ENCODE results near the gene ASAP3. TPM values are rescaled to one million over a fixed set of nuclear protein-coding genes. Genes with fewer than 3 reads are reported as not detected.

Gene ASAP3
- total and polyA plus RNA-seq, 2 of the 13 experiments (the other 11 are each of a cell fraction or from before 2014, with no cell fraction given) = 32.6 to 37.0 TPM

- no peak overlapping the region for H3K9ac ChIP-seq (ENCODE audit: insufficient read depth, low read depth, low read length)
- intact Hi-C loops (cut with micrococcal nuclease; ENCODE audit: unreplicated experiment) = no loop called here
- no peaks in the 10 kb centered on the region for H3K79me2 ChIP-seq (ENCODE audit: insufficient read depth, low read length)
- H3K27ac ChIP-seq (ENCODE audit: extremely low read length, insufficient read depth, low read length) = no peak overlapping the region
- H4K20me1 ChIP-seq (ENCODE audit: insufficient read depth, low read length) = no peaks in the 10 kb centered on the region
- no peak overlapping the region for H2AFZ ChIP-seq (ENCODE audit: low read length)
- peaks cover 9 to 29% of the 10 kb centered on the region in 2 experiments; a peak in 4 of 5 replicates for H3K36me3 ChIP-seq (replicated peaks in 1 of 2; ENCODE audit: control insufficient read depth in 1 of 2, insufficient read depth in 2 of 2, low read length in 2 of 2)
- FAIRE-seq = no peak
- POLR2A ChIA-PET = no interaction called here
- no peaks in the 10 kb centered on the region for H3K9me3 ChIP-seq (ENCODE audit: low read length)
- in situ Hi-C loops (cut with HindIII; ENCODE audit: extremely low pct_ligation_motif_present, low pct_unique_long_range_greater_than_20kb) = no loop called here
- TF ChIP-seq GABPA (IDR thresholded peaks at IDR 0.05; ENCODE audit: low read depth, low read length) (no peak), GABPA (CRISPR knock-in tag; IDR thresholded peaks at IDR 0.05; ENCODE audit: low read depth) (no peak), ZFYVE20 (CRISPR knock-in tag; IDR thresholded peaks at IDR 0.05; ENCODE audit: borderline replicate concordance, low read depth) (no peak), FOXK2 (IDR thresholded peaks at IDR 0.05) (no peak), SMAD1 (CRISPR knock-in tag; IDR thresholded peaks at IDR 0.05; ENCODE audit: borderline replicate concordance, low read depth) (no peak), SIN3A (IDR thresholded peaks at IDR 0.05; ENCODE audit: borderline replicate concordance, low read depth, low read length) (no peak), MAZ (IDR thresholded peaks at IDR 0.05; ENCODE audit: borderline replicate concordance, low read depth, low read length) (no peak), MAZ (CRISPR knock-in tag; IDR thresholded peaks at IDR 0.05; ENCODE audit: low read depth) (no peak), TGIF2 (CRISPR knock-in tag; IDR thresholded peaks at IDR 0.05) (no peak)
- no peak for DNase-seq (ENCODE audit: low spot score)
- no peak for ATAC-seq
- BruUV-seq (replicated peaks) = no TSS peak
- WGBS (ENCODE audit: low lambda C conversion rate) = 95% methylated on average over 4 of the region's 4 CpGs
- H3K4me3 ChIP-seq (replicated peaks in 1 of 3; ENCODE audit: insufficient read depth in 1 of 3, low read depth in 2 of 3, low read length in 3 of 3) = no peak overlapping the region
- H3K4me2 ChIP-seq (ENCODE audit: low read depth, low read length) = no peak overlapping the region
- H3K4me1 ChIP-seq (ENCODE audit: insufficient read depth, low read length) = peaks cover 11% of the 10 kb centered on the region
- CTCF ChIA-PET (ENCODE audit: low intra/inter-chr PET ratio, low total read pairs) = no interaction called here
- H3K27me3 ChIP-seq (ENCODE audit: control insufficient read depth in 1 of 2, insufficient read depth in 2 of 2, low read length in 2 of 2) = no peaks in the 10 kb centered on the region
These were observed 39.2 kb downstream of the ASAP3 start for GRCh38 chr1:23444596-23445390.

- no peak overlapping the region for H3K4me3 ChIP-seq (replicated peaks in 1 of 3; ENCODE audit: insufficient read depth in 1 of 3, low read depth in 2 of 3, low read length in 3 of 3)
- ChIA-PET POLR2A (no interaction called here), CTCF (ENCODE audit: low intra/inter-chr PET ratio, low total read pairs) (no interaction called here)
- FAIRE-seq (no peak), ATAC-seq (no peak), DNase-seq (ENCODE audit: low spot score) (no peak)
- peaks cover 9 to 27% of the 10 kb centered on the region in 2 experiments; a peak in 4 of 5 replicates for H3K36me3 ChIP-seq (replicated peaks in 1 of 2; ENCODE audit: control insufficient read depth in 1 of 2, insufficient read depth in 2 of 2, low read length in 2 of 2)
- H3K27me3 ChIP-seq (ENCODE audit: control insufficient read depth in 1 of 2, insufficient read depth in 2 of 2, low read length in 2 of 2) = no peaks in the 10 kb centered on the region
- no peak overlapping the region for H3K27ac ChIP-seq (ENCODE audit: extremely low read length, insufficient read depth, low read length)
- no peaks in the 10 kb centered on the region for H4K20me1 ChIP-seq (ENCODE audit: insufficient read depth, low read length)
- intact Hi-C loops (cut with micrococcal nuclease; ENCODE audit: unreplicated experiment) = no loop called here
- H3K79me2 ChIP-seq (ENCODE audit: insufficient read depth, low read length) = no peaks in the 10 kb centered on the region
- peaks cover 11% of the 10 kb centered on the region for H3K4me1 ChIP-seq (ENCODE audit: insufficient read depth, low read length)
- no peaks in the 10 kb centered on the region for H3K9me3 ChIP-seq (ENCODE audit: low read length)
- in situ Hi-C loops (cut with HindIII; ENCODE audit: extremely low pct_ligation_motif_present, low pct_unique_long_range_greater_than_20kb) = no loop called here
- WGBS (ENCODE audit: low lambda C conversion rate) = 86% methylated on average over 4 of the region's 4 CpGs
- no TSS peak for BruUV-seq (replicated peaks)
- no peak overlapping the region for H2AFZ ChIP-seq (ENCODE audit: low read length)
- H3K9ac ChIP-seq (ENCODE audit: insufficient read depth, low read depth, low read length) = no peak overlapping the region
- H3K4me2 ChIP-seq (ENCODE audit: low read depth, low read length) = no peak overlapping the region
- TF ChIP-seq THAP8 (CRISPR knock-in tag; IDR thresholded peaks at IDR 0.05; ENCODE audit: borderline replicate concordance) (no peak), POGK (CRISPR knock-in tag; conservative IDR thresholded peaks at IDR 0.05) (no peak), ZNF740 (CRISPR knock-in tag; IDR thresholded peaks at IDR 0.05) (no peak), STAG1 (CRISPR knock-in tag; IDR thresholded peaks at IDR 0.05) (no peak), FOXP1 (IDR thresholded peaks at IDR 0.05) (no peak), FOXP1 (CRISPR knock-in tag; IDR thresholded peaks at IDR 0.05) (no peak)
- TF ChIP-seq, protein P1, sequence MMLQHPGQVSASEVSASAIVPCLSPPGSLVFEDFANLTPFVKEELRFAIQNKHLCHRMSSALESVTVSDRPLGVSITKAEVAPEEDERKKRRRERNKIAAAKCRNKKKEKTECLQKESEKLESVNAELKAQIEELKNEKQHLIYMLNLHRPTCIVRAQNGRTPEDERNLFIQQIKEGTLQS (CRISPR knock-in tag; IDR thresholded peaks at IDR 0.05) = no peak
These were observed 39.9 kb downstream of the ASAP3 start for GRCh38 chr1:23444104-23444533.

Measured in HepG2 (cell line).